BJ (cell line): ENCODE results near the gene SLC10A1. TPM values are rescaled to one million over a fixed set of nuclear protein-coding genes. Genes with fewer than 3 reads are reported as not detected.

ENCODE experiments used
- polyA plus RNA-seq: library from polyadenylated mRNA; depleted of rRNA; stranded (reverse); fragments of >200 nt; gene quantifications from 2 replicates; pipeline ENCODE4 v1.2.3, GENCODE V29; 2011; rRNA removed
- small RNA-seq: library from RNA; depleted of rRNA; stranded (forward); fragments of <200 nt; gene quantifications from one replicate; pipeline ENCODE3, GENCODE V24; 2012; ENCODE audit warnings: low replicate concordance, low read depth; ENCODE audit not compliant: insufficient read length

Gene SLC10A1
- polyA plus RNA-seq, 1 experiment: not detected

Small RNA genes within 50 kb of the gene (small RNA-seq; reads per million reads assigned to genes)
- not detected for gene RF00614

Other genes starting within 250 kb of the SLC10A1 start
- gene CCDC177, start 222.4 kb downstream of the SLC10A1 start, polyA plus RNA-seq: not detected in 2 replicates
- gene SUSD6, start 185.6 kb downstream of the SLC10A1 start, polyA plus RNA-seq: 15.9 and 20.3 TPM in 2 replicates
- 162 and 194 TPM in 2 replicates for gene SRSF5, start 30.1 kb downstream of the SLC10A1 start, polyA plus RNA-seq
- not detected in 2 replicates for gene SMOC1, start 82.2 kb upstream of the SLC10A1 start, polyA plus RNA-seq